Measurements from ENCODE around the gene AFF4.

- no peak for TF ChIP-seq CTCF (IDR thresholded peaks at IDR 0.05)
- no peak for TF ChIP-seq POLR2A (IDR thresholded peaks at IDR 0.05)
These were observed 113.4 kb downstream of the AFF4 start for GRCh38 chr5:132850066-132850465.
